GM18526 (cell line): Measurements from ENCODE around the gene SSPN.
A peak's percentile ranks its signal among the peaks of the same experiment; 100 is the strongest.

ENCODE experiments used
- POLR2A ChIP-seq: IDR thresholded peaks from 3 replicates; pipeline ENCODE4 v1.6.1; 2011; ENCODE audit not compliant: insufficient read length; ENCODE audit errors: extremely low read depth

SSPN gene, protein sequence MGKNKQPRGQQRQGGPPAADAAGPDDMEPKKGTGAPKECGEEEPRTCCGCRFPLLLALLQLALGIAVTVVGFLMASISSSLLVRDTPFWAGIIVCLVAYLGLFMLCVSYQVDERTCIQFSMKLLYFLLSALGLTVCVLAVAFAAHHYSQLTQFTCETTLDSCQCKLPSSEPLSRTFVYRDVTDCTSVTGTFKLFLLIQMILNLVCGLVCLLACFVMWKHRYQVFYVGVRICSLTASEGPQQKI

GRCh38 chr12:26195250-26195640, at the start of gene SSPN:
Gene SSPN, plus strand, starts transcription at chr12:26195573. Its CDS starts 100 bp downstream, at chr12:26195673.
- TF ChIP-seq POLR2A: no peak

DNA sequence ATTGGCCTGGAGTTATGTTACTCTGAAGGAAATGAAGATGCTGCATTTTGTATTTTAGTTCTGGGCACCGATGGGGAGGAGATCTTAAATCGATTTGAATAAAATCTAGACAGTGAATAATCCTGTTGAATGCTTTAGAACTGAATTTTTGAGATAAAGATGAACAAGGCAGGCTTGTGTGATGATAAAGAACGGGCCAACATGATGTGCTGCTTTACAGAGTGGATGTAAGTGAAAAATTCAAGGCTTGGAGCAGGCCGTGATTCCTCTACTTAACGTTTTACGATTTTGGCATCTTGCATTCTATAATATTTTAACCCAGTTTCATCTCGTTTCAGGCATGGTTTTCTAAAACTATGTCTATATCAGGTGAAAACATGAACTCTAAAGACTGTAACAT, 47.1 kb upstream of the SSPN start:
- TF ChIP-seq POLR2A: no peak

DNA sequence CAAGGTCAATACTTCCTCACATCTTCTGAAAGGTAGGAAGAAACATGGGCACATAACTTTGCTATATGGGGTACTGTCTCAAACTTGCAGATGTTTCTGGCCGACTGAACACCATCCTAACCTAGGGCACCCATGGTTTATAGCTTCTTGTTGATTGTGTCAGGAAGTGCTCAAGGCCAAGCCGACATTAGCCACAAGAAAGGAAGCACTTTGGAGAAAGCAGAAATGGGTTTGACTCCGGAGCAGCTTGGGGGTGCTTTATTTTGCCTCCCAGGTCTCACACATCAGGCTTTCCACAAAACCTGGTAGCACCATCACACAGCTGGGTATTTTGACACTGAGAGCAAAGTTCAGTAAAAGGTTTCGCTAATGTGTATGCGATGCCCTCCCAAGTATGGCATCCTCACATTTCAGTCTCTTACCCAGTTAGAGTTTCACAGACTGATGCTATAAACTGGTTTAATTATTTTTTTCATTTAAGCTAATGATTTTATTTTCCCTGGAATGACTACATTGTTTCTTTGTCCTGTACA, 45.3 kb upstream of the SSPN start:
- TF ChIP-seq POLR2A: no peak

GRCh38 chr12:26150736-26151450, 44.5 kb upstream of the SSPN start:
- no peak for TF ChIP-seq POLR2A

GRCh38 chr12:26152507-26153102, 42.8 kb upstream of the SSPN start:
- TF ChIP-seq POLR2A: no peak

DNA sequence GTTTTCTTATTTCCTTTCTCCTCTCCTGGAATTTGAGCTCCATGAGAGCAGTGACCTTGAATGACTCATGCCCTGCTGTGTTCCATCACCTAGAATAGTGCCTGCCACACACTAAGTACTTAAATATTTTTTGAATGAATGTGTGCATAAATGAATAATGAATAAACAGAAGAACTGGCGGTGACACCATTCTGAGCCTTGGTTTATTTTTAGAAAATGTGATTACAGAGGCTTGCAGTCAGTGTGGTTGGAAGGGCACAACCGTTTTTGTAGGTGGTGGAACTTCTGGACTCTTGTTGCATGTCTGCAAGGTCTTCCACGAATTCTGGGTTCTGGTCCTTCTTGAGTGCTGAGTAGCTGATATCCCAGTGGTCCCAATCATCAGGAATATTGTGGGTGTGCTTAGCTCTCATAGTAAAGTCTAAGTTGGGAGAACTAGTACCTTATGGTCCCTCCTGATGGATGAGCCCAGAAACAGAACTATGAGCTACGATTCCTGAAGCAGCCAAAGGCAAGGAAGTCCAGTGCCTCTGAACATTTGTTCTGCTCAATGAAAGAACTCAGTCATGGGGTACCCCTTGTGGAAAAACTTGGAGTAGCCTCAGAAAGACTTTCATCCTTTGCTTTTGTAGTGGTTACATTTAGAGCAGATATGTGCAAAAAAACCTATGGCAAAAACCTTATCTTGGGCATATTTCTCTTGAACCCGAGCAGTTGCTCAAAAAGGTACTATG, 41.8 kb upstream of the SSPN start:
- TF ChIP-seq POLR2A: no peak

GRCh38 chr12:26156201-26156871, 39.0 kb upstream of the SSPN start:
- peak; percentile 33 for TF ChIP-seq POLR2A

DNA sequence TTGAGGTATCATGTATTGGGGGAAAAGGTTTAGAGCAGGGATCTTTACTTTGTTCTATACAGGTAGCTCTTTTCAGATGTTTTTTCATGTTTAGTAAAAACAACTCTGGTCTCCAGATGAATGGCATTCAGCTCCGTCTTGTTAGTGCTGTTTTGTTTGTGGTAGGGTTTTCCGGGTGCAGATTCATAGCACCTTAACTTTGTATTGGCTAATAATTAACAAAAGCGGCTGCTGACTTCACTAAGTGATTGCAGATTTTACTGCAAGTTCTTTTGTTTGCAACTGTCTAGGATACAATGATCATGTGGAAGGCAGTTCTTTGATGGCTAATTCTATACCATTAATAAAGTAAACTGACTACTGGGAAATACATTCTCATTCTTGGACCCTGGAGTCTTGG, 38.4 kb upstream of the SSPN start:
- no peak for TF ChIP-seq POLR2A

- TF ChIP-seq POLR2A: no peak
Observed at GRCh38 chr12:26158078-26158764, 37.2 kb upstream of the SSPN start.

GRCh38 chr12:26162174-26162573, 33.2 kb upstream of the SSPN start:
- no peak for TF ChIP-seq POLR2A

- no peak for TF ChIP-seq POLR2A
Observed at GRCh38 chr12:26162905-26163304, 32.5 kb upstream of the SSPN start.

- no peak for TF ChIP-seq POLR2A
Observed at GRCh38 chr12:26164118-26164517, 31.3 kb upstream of the SSPN start.

DNA sequence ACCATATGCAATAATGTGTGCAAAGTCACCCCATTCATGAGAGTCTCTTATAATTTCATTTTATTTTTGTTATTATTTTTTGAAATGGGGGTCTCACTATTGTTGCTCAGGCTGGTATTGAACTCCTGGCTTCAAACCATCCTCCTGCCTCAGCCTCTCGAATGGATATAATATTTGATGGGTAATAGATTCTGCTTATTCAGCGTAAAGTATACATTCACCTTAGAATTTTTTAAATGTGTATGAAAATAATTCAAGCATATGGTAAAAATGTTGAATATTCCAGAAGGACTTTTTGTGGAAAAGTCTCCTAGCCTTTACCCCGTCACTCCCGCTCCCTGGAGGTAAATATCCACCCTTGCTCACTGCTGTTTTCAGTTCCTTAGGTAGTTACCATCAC, 23.4 kb upstream of the SSPN start:
- TF ChIP-seq POLR2A: no peak

- no peak for TF ChIP-seq POLR2A
Observed at GRCh38 chr12:26172539-26172938, 22.8 kb upstream of the SSPN start.
